ENCODE data around the gene RNF182.
"Not testable (repeated sequence)": the region's sequence is repeated elsewhere in the genome, so short reads cannot be mapped to it uniquely, and the experiment has no call there.

The RNF182 gene

GRCh38 chr6:13924949-13925881 is at the start of gene RNF182:
RNF182 (plus strand) TSS chr6:13924952; CDS start chr6:13977120, 52,168 bp downstream.
- Mint-ChIP-seq H3K4me3 (peak within 1 kb of the TSS; percentile 75), H3K27me3 (peaks cover 64% of the 10 kb centered on the region), H3K36me3 (ENCODE audit: low read depth) (no peaks in the 10 kb centered on the region), H3K9me3 (peaks cover 4% of the 10 kb centered on the region), H3K27ac (no peak within 1 kb of the TSS), H3K4me1 (ENCODE audit: low read depth) (peaks cover 14% of the 10 kb centered on the region)
- DNase-seq, result peak; percentile 29

- H3K27ac Mint-ChIP-seq, result no peak overlapping the region
- H3K4me3 Mint-ChIP-seq, result no peak overlapping the region
- H3K9me3 Mint-ChIP-seq, result peaks cover 4% of the 10 kb centered on the region
- DNase-seq, result no peak
- peaks cover 13% of the 10 kb centered on the region for H3K27me3 Mint-ChIP-seq
- H3K36me3 Mint-ChIP-seq (ENCODE audit: low read depth), result no peaks in the 10 kb centered on the region
- H3K4me1 Mint-ChIP-seq (ENCODE audit: low read depth), result peaks cover 17% of the 10 kb centered on the region
Measured at GRCh38 chr6:13877051-13877450, 47.7 kb upstream of the RNF182 start.

GRCh38 chr6:13880061-13880663 is 44.6 kb upstream of the RNF182 start:
- not testable (repeated sequence) for H3K4me3 Mint-ChIP-seq; H3K27ac Mint-ChIP-seq; H3K36me3 Mint-ChIP-seq (ENCODE audit: low read depth); DNase-seq; H3K9me3 Mint-ChIP-seq; H3K4me1 Mint-ChIP-seq (ENCODE audit: low read depth); H3K27me3 Mint-ChIP-seq

GRCh38 chr6:13881621-13882165 is 43.1 kb upstream of the RNF182 start:
- Mint-ChIP-seq H3K27ac (no peak overlapping the region), H3K4me3 (no peak overlapping the region), H3K36me3 (ENCODE audit: low read depth) (no peaks in the 10 kb centered on the region), H3K9me3 (peaks cover 4% of the 10 kb centered on the region), H3K4me1 (ENCODE audit: low read depth) (peaks cover 1% of the 10 kb centered on the region), H3K27me3 (peaks cover 9% of the 10 kb centered on the region)
- DNase-seq, result no peak

GRCh38 chr6:13883966-13884365 is 40.8 kb upstream of the RNF182 start:
- H3K27ac Mint-ChIP-seq, result no peak overlapping the region
- DNase-seq, result no peak
- no peaks in the 10 kb centered on the region for H3K36me3 Mint-ChIP-seq (ENCODE audit: low read depth)
- no peak overlapping the region for H3K4me3 Mint-ChIP-seq
- peaks cover 9% of the 10 kb centered on the region for H3K27me3 Mint-ChIP-seq
- no peaks in the 10 kb centered on the region for H3K4me1 Mint-ChIP-seq (ENCODE audit: low read depth)
- H3K9me3 Mint-ChIP-seq, result no peaks in the 10 kb centered on the region

- Mint-ChIP-seq H3K27me3 (peaks cover 9% of the 10 kb centered on the region), H3K27ac (no peak overlapping the region), H3K4me1 (ENCODE audit: low read depth) (no peaks in the 10 kb centered on the region), H3K9me3 (no peaks in the 10 kb centered on the region), H3K4me3 (no peak overlapping the region), H3K36me3 (ENCODE audit: low read depth) (no peaks in the 10 kb centered on the region)
- DNase-seq, result no peak
Measured at GRCh38 chr6:13884397-13884796, 40.4 kb upstream of the RNF182 start.

GRCh38 chr6:13885601-13886000 is 39.2 kb upstream of the RNF182 start:
- Mint-ChIP-seq H3K4me1 (ENCODE audit: low read depth) (no peaks in the 10 kb centered on the region), H3K4me3 (no peak overlapping the region), H3K27ac (no peak overlapping the region), H3K9me3 (no peaks in the 10 kb centered on the region), H3K36me3 (ENCODE audit: low read depth) (no peaks in the 10 kb centered on the region), H3K27me3 (peaks cover 4% of the 10 kb centered on the region)
- DNase-seq, result no peak

- H3K36me3 Mint-ChIP-seq (ENCODE audit: low read depth), result no peaks in the 10 kb centered on the region
- no peaks in the 10 kb centered on the region for H3K9me3 Mint-ChIP-seq
- H3K4me1 Mint-ChIP-seq (ENCODE audit: low read depth), result no peaks in the 10 kb centered on the region
- H3K27ac Mint-ChIP-seq, result no peak overlapping the region
- no peak for DNase-seq
- H3K27me3 Mint-ChIP-seq, result no peaks in the 10 kb centered on the region
- H3K4me3 Mint-ChIP-seq, result no peak overlapping the region
Measured at GRCh38 chr6:13886949-13887348, 37.8 kb upstream of the RNF182 start.

GRCh38 chr6:13892017-13892645 is 32.6 kb upstream of the RNF182 start:
- H3K9me3 Mint-ChIP-seq, result no peaks in the 10 kb centered on the region
- no peak for DNase-seq
- H3K27me3 Mint-ChIP-seq, result peaks cover 8% of the 10 kb centered on the region
- H3K4me1 Mint-ChIP-seq (ENCODE audit: low read depth), result no peaks in the 10 kb centered on the region
- H3K36me3 Mint-ChIP-seq (ENCODE audit: low read depth), result no peaks in the 10 kb centered on the region
- no peak overlapping the region for H3K4me3 Mint-ChIP-seq
- H3K27ac Mint-ChIP-seq, result no peak overlapping the region

- no peaks in the 10 kb centered on the region for H3K4me1 Mint-ChIP-seq (ENCODE audit: low read depth)
- H3K4me3 Mint-ChIP-seq, result no peak overlapping the region
- no peak overlapping the region for H3K27ac Mint-ChIP-seq
- peaks cover 52% of the 10 kb centered on the region for H3K27me3 Mint-ChIP-seq
- DNase-seq, result no peak
- H3K36me3 Mint-ChIP-seq (ENCODE audit: low read depth), result no peaks in the 10 kb centered on the region
- H3K9me3 Mint-ChIP-seq, result no peaks in the 10 kb centered on the region
Measured at GRCh38 chr6:13902922-13903321, 21.8 kb upstream of the RNF182 start.

- no peak for DNase-seq
- H3K9me3 Mint-ChIP-seq, result no peaks in the 10 kb centered on the region
- no peak overlapping the region for H3K27ac Mint-ChIP-seq
Measured at GRCh38 chr6:13903364-13903763, 21.4 kb upstream of the RNF182 start.

GRCh38 chr6:13907001-13907350 is 17.8 kb upstream of the RNF182 start:
- H3K36me3 Mint-ChIP-seq (ENCODE audit: low read depth), result no peaks in the 10 kb centered on the region
- H3K9me3 Mint-ChIP-seq, result no peaks in the 10 kb centered on the region
- no peak overlapping the region for H3K4me3 Mint-ChIP-seq
- no peak overlapping the region for H3K27ac Mint-ChIP-seq
- peaks cover 2% of the 10 kb centered on the region for H3K4me1 Mint-ChIP-seq (ENCODE audit: low read depth)
- peaks cover 46% of the 10 kb centered on the region for H3K27me3 Mint-ChIP-seq
- no peak for DNase-seq

More at GRCh38 chr6:13903364-13903763, 21.4 kb upstream of the RNF182 start:
- no peaks in the 10 kb centered on the region for H3K4me1 Mint-ChIP-seq (ENCODE audit: low read depth)
- no peaks in the 10 kb centered on the region for H3K36me3 Mint-ChIP-seq (ENCODE audit: low read depth)
- peaks cover 53% of the 10 kb centered on the region for H3K27me3 Mint-ChIP-seq
- no peak overlapping the region for H3K4me3 Mint-ChIP-seq

- no peaks in the 10 kb centered on the region for H3K9me3 Mint-ChIP-seq
- H3K27me3 Mint-ChIP-seq, result peaks cover 44% of the 10 kb centered on the region
- peaks cover 2% of the 10 kb centered on the region for H3K4me1 Mint-ChIP-seq (ENCODE audit: low read depth)
- no peak for DNase-seq
- no peak overlapping the region for H3K27ac Mint-ChIP-seq
- H3K4me3 Mint-ChIP-seq, result no peak overlapping the region
- H3K36me3 Mint-ChIP-seq (ENCODE audit: low read depth), result no peaks in the 10 kb centered on the region
Measured at GRCh38 chr6:13907614-13908215, 17.0 kb upstream of the RNF182 start.

- H3K4me1 Mint-ChIP-seq (ENCODE audit: low read depth), result peaks cover 2% of the 10 kb centered on the region
- H3K27me3 Mint-ChIP-seq, result peaks cover 41% of the 10 kb centered on the region
- no peak overlapping the region for H3K4me3 Mint-ChIP-seq
- H3K9me3 Mint-ChIP-seq, result no peaks in the 10 kb centered on the region
- no peak for DNase-seq
- H3K36me3 Mint-ChIP-seq (ENCODE audit: low read depth), result no peaks in the 10 kb centered on the region
- H3K27ac Mint-ChIP-seq, result no peak overlapping the region
Measured at GRCh38 chr6:13908955-13909381, 15.8 kb upstream of the RNF182 start.
